Brain microvascular endothelial cell (primary cell): ENCODE measurements around the gene CNPY1.

Experiments used
- DNase-seq: peaks from one replicate; pipeline ENCODE4 v3.0.0-alpha.2; 2020
- H3K27ac ChIP-seq: fragments of 250-450 bp; sonication (Bioruptor Pico); 2 replicates; pipeline ENCODE4 v1.5.1; 2020; ENCODE audit warnings: mild to moderate bottlenecking, moderate library complexity
- H3K27me3 ChIP-seq: fragments of 250-450 bp; sonication (Bioruptor Pico); replicated peaks from 2 replicates; pipeline ENCODE4 v1.5.1; 2020; ENCODE audit warnings: mild to moderate bottlenecking
- H3K36me3 ChIP-seq: fragments of 250-450 bp; sonication (Bioruptor Pico); replicated peaks from 2 replicates; pipeline ENCODE4 v1.5.1; 2020; ENCODE audit warnings: mild to moderate bottlenecking
- H3K4me3 ChIP-seq: 2 replicates; pipeline ENCODE4 v1.5.1; 2011; ENCODE audit warnings: low read depth, mild to moderate bottlenecking, control low read depth, low read length, moderate library complexity
- in situ Hi-C: cut with HindIII; loops from 2 replicates; pipeline ENCODE4 v1.10.0; 2017; ENCODE audit warnings: low sequenced_read_pairs, low pct_ligation_motif_present
- TF ChIP-seq, protein P1 (sequence below): IDR thresholded peaks from 2 replicates; pipeline ENCODE4 v1.5.1; 2011; ENCODE audit warnings: low read depth, mild to moderate bottlenecking, moderate library complexity, low read length, control low read depth, inconsistent platforms; ENCODE audit errors: missing control alignments

The CNPY1 gene

DNA sequence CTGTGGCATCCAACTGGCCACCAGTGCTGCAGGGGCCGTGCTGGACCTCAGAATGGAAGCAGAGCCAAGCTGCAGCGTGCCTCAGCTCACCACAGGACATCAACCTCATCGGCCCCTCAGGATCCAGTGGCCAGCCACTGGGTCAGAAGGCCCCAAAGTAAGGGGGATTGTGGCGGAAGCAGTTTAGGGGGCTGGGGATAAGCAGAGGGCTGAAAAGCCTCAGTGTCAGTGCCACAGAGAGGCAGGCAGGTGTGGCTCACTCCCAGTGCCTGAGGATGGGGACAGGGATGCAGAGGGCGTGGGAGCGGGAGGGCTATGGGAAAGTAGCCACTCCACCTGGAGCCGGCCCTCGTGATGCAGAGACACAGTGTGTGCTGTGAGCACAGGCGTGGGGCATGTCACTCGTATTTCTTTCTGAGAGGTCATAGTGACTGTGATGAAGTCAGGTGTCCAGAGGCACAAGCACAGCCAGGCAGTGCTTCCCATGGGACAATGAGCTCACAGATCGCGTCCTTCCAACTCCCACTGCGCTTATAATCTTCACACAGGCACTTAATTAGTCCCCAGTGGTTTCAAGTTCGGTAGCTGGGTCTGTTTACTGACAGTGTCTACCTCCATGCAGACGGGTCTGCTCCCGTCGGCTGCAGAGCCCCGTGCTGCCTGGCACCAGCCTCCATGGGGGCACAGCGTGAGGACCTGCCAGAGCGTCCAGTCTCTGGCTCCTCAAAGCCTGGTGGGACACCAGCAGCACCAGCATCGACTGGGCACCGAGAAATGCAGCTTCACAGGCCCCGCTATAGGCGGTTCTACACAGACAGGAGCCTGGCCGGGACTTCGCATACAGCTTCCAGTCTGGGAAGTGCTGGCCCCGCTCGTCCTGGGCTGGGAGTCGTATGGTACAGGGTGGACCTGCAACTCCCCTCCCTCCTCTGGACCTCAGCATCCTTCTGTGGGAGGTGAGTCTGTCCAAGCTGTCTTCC is 42.9 kb upstream of the CNPY1 start:
- H3K27ac ChIP-seq: no peak overlapping the region
- no peak overlapping the region for H3K4me3 ChIP-seq
- in situ Hi-C loops: no loop called here
- no peaks in the 10 kb centered on the region for H3K36me3 ChIP-seq
- TF ChIP-seq, protein P1, sequence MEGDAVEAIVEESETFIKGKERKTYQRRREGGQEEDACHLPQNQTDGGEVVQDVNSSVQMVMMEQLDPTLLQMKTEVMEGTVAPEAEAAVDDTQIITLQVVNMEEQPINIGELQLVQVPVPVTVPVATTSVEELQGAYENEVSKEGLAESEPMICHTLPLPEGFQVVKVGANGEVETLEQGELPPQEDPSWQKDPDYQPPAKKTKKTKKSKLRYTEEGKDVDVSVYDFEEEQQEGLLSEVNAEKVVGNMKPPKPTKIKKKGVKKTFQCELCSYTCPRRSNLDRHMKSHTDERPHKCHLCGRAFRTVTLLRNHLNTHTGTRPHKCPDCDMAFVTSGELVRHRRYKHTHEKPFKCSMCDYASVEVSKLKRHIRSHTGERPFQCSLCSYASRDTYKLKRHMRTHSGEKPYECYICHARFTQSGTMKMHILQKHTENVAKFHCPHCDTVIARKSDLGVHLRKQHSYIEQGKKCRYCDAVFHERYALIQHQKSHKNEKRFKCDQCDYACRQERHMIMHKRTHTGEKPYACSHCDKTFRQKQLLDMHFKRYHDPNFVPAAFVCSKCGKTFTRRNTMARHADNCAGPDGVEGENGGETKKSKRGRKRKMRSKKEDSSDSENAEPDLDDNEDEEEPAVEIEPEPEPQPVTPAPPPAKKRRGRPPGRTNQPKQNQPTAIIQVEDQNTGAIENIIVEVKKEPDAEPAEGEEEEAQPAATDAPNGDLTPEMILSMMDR: no peak
- no peaks in the 10 kb centered on the region for H3K27me3 ChIP-seq
- no peak for DNase-seq

DNA sequence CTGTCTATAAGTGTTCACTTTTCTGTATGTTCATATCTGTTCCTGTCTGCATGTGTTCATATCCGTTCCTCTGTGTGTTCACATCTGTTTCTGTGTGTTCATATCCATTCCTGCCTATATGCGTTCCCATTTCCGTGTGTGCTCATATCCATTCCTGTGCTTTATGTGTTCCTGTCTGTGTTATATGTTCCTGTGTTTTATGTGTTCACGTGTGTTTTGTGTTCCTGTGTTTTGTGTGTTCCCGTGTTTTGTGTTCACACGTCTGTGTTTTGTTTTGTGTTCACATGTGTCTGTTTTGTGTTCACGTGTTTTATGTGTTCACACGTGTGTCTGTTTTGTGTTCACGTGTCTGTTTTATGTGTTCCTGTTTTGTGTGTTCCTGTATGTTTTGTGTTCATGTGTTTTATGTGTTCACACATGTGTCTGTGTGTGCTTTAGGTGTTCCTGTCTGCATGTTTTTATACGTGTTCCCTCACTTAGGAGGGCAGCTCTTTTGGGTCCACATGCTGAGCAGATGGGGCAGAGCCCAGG is 42.2 kb upstream of the CNPY1 start:
- H3K4me3 ChIP-seq: no peak overlapping the region
- no peak overlapping the region for H3K27ac ChIP-seq
- no peaks in the 10 kb centered on the region for H3K36me3 ChIP-seq
- no peak for DNase-seq
- H3K27me3 ChIP-seq: peaks cover 2% of the 10 kb centered on the region
- in situ Hi-C loops: no loop called here
- TF ChIP-seq, protein P1: no peak

DNA sequence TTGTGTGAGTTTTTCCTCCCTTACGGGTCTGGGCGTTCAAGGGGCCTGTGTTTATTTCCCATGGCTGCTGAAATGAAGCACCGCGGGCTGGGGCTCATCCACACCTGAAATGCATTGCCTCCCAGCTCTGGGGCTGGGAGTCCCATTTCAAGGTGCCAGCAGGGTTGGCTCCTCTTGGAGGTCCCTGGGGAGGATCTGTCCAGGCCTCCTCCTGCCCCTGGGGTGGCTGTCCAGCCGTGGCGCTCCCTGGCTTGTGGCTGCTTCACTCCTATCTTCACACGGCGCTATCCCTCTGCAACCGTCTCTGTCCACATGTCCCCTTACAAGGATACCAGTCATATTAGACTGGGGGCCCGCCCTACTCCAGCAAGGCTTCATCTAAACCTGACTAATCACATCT is 41.1 kb upstream of the CNPY1 start:
- no peaks in the 10 kb centered on the region for H3K36me3 ChIP-seq
- no peak for DNase-seq
- H3K4me3 ChIP-seq: no peak overlapping the region
- H3K27ac ChIP-seq: no peak overlapping the region
- in situ Hi-C loops: no loop called here
- TF ChIP-seq, protein P1: no peak
- H3K27me3 ChIP-seq: peaks cover 2% of the 10 kb centered on the region

DNA sequence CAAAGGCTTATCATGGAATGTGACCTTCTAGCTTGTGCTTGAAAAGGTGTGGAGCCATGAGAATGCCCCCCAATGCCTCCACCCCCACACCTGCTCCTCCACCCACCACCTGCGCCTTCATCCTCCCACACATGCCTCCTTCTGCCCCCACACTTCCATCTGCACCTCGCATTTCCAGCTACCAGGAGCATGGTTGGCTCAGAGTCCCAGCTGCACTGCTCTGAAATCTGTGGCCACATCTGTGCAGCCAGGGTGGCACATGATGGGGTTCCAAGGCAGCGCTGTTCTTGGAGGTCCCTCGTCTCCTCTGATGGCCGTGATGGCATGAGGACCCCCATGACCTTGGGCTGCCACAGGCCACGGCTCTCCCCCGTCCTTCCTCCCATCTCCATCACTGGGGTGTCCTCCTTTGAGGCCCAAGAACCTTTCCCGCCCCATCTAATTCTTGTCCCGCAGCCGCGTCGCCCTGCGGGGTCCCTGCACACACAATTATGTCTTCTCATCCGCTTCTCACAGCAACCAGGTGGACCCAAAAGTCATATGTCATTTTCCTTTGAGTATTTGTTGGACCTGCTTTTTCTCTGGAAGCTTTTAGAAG is 40.6 kb upstream of the CNPY1 start:
- Histone ChIP-seq H3K27ac (no peak overlapping the region), H3K4me3 (no peak overlapping the region), H3K36me3 (no peaks in the 10 kb centered on the region), H3K27me3 (peaks cover 2% of the 10 kb centered on the region)
- in situ Hi-C loops: no loop called here
- TF ChIP-seq, protein P1: no peak
- DNase-seq: no peak

DNA sequence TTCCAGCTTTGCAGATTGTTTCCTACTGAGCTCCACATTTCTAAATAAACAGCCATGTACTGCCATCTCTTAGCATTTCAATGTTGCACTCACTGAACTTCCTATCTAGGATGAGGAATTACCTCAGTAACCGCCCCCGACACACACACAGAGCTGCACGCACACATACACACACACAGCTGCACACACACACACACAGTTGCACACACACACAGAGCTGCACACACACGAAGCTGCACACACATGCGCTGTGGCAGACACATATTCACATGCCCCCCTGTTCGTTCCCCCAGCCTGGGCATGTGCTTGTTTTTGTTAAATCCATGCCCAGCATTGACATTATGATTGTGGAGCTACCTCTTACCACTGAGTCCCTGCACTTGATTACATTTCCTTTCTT is 39.6 kb upstream of the CNPY1 start:
- Histone ChIP-seq H3K4me3 (no peak overlapping the region), H3K36me3 (no peaks in the 10 kb centered on the region), H3K27ac (no peak overlapping the region), H3K27me3 (peaks cover 2% of the 10 kb centered on the region)
- TF ChIP-seq, protein P1: no peak
- no peak for DNase-seq
- in situ Hi-C loops: no loop called here
